Measurements from ENCODE around the gene PLA2G5.
"Not testable (repeated sequence)": the region's sequence is repeated elsewhere in the genome, so short reads cannot be mapped to it uniquely, and the experiment has no call there.

Gene PLA2G5

GRCh38 chr1:20069874-20070273 lies at the start of gene PLA2G5:
TSS of gene PLA2G5 (plus strand) at chr1:20070194. CDS start at chr1:20084831, 14,637 bp downstream.
- no peak for DNase-seq (ENCODE audit: low spot score)

GRCh38 chr1:20028125-20028524 lies 41.9 kb upstream of the PLA2G5 start:
- DNase-seq (ENCODE audit: low spot score): no peak

- no peak for DNase-seq (ENCODE audit: low spot score)
These were observed 41.3 kb upstream of the PLA2G5 start for GRCh38 chr1:20028726-20029125.

GRCh38 chr1:20029178-20029912 lies 40.6 kb upstream of the PLA2G5 start:
- no peak for DNase-seq (ENCODE audit: low spot score)

GRCh38 chr1:20030436-20031151 lies 39.4 kb upstream of the PLA2G5 start:
- not testable (repeated sequence) for DNase-seq (ENCODE audit: low spot score)

GRCh38 chr1:20031161-20031560 lies 38.8 kb upstream of the PLA2G5 start:
- no peak for DNase-seq (ENCODE audit: low spot score)

GRCh38 chr1:20031836-20032235 lies 38.2 kb upstream of the PLA2G5 start:
- DNase-seq (ENCODE audit: low spot score): no peak

GRCh38 chr1:20032425-20032824 lies 37.6 kb upstream of the PLA2G5 start:
- DNase-seq (ENCODE audit: low spot score): no peak

- no peak for DNase-seq (ENCODE audit: low spot score)
These were observed 36.6 kb upstream of the PLA2G5 start for GRCh38 chr1:20033420-20033819.

GRCh38 chr1:20035114-20035513 lies 34.9 kb upstream of the PLA2G5 start:
- DNase-seq (ENCODE audit: low spot score): no peak

GRCh38 chr1:20037877-20038276 lies 32.1 kb upstream of the PLA2G5 start:
- no peak for DNase-seq (ENCODE audit: low spot score)

GRCh38 chr1:20047096-20047495 lies 22.9 kb upstream of the PLA2G5 start:
- no peak for DNase-seq (ENCODE audit: low spot score)

GRCh38 chr1:20048563-20048962 lies 21.4 kb upstream of the PLA2G5 start:
- DNase-seq (ENCODE audit: low spot score): no peak

- DNase-seq (ENCODE audit: low spot score): not testable (repeated sequence)
These were observed 20.8 kb upstream of the PLA2G5 start for GRCh38 chr1:20049056-20049798.

- no peak for DNase-seq (ENCODE audit: low spot score)
These were observed 18.7 kb upstream of the PLA2G5 start for GRCh38 chr1:20051218-20051829.

GRCh38 chr1:20052386-20052785 lies 17.6 kb upstream of the PLA2G5 start:
- no peak for DNase-seq (ENCODE audit: low spot score)

GRCh38 chr1:20057886-20058420 lies 12.0 kb upstream of the PLA2G5 start:
- no peak for DNase-seq (ENCODE audit: low spot score)

- DNase-seq (ENCODE audit: low spot score): peak; percentile 45
These were observed 11.5 kb upstream of the PLA2G5 start for GRCh38 chr1:20058531-20058930.

GRCh38 chr1:20059847-20060246 lies 10.1 kb upstream of the PLA2G5 start:
- DNase-seq (ENCODE audit: low spot score): no peak

GRCh38 chr1:20060791-20061190 lies 9.2 kb upstream of the PLA2G5 start:
- not testable (repeated sequence) for DNase-seq (ENCODE audit: low spot score)

GRCh38 chr1:20061866-20062265 lies 8.1 kb upstream of the PLA2G5 start:
- DNase-seq (ENCODE audit: low spot score): no peak

- peak; percentile 84 for DNase-seq (ENCODE audit: low spot score)
These were observed 6.1 kb upstream of the PLA2G5 start for GRCh38 chr1:20063861-20064292.
